ENCODE measurements around the gene PEX10.
A peak's percentile ranks its signal among the peaks of the same experiment; 100 is the strongest.

The PEX10 gene

DNA sequence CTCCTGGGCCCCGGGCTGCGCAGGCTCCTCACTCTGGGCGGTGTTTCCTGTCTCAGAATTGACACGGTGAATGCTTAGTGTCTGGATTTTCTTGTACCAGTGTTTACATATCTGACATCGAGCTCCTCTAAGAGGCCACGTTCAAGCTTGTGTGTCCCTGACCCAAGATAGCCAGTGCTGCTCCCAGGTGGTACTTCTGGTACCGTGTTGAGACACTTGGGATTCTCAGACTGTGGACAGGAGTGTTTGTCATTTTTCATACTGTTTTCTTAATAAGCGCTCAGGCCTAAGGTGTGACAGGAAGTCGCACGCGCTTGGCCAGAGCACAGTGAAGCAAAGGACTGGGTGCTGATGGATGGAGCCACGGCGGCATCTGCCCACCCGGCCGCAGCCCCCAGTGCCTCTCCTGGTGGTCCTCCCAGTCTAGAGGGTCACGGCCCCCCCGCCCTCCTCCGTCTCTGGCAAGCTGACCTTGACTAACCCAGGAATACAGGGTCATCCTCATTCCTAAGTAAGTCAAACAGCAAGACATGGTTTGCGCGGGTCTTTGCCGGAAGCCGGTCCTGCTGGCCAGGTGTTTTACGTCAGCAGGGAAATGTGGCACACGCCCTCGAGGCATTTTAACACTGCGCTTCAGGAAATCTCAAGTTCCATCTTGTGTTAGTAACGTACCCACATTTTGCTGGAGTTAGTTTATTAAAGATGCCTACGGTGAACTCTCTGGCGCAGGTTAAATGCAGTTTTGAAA, 8.0 kb downstream of the PEX10 start:
- DNase-seq = no peak

DNA sequence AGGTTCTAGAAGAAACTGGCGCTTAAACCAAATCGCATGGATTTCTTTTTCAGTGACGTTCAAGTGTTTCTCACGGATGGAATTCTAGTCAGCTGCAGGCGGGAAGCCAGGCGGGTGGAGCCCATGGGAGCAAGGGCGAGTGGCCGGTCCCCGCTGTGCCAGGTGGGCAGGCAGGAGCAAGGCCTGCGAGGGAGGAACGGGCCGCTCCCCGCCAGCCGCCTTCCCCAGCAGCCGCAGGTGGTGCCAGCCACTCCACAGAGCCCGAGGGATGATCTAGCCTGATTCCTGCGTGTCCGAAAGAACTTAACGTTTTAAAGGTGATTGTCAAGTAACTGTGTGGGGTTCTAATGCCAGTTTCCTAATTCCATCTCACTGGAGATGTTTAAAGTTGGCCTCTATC, 9.1 kb downstream of the PEX10 start:
- DNase-seq = no peak

DNA sequence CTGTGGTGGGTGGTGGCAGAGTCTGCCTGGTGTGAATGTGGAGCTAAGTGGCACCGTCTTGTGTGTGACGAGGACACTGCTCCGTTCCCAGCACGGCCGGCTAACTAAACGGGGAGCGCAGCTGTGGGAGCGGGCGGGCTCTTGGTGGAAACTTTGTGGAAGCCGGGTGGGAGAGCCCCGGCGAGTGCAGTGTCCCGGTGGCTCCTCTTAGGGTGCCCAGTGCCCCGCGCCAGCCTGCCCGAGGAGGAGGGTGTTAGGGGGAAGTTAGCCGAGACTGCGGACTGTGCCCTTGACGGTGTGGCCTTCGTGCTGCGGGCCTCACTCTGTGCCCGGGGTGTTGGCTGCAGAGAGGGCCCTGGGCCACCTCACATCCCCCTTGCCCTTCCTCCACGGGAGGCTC, 9.9 kb downstream of the PEX10 start:
- no peak for DNase-seq

GRCh38 chr1:2400950-2401649, 11.3 kb downstream of the PEX10 start:
- DNase-seq = no peak

- no peak for DNase-seq
These were observed 11.8 kb downstream of the PEX10 start for GRCh38 chr1:2400576-2400909.

- no peak for DNase-seq
These were observed 12.3 kb downstream of the PEX10 start for GRCh38 chr1:2399890-2400575.

- DNase-seq = no peak
These were observed 13.5 kb downstream of the PEX10 start for GRCh38 chr1:2398871-2399270.

DNA sequence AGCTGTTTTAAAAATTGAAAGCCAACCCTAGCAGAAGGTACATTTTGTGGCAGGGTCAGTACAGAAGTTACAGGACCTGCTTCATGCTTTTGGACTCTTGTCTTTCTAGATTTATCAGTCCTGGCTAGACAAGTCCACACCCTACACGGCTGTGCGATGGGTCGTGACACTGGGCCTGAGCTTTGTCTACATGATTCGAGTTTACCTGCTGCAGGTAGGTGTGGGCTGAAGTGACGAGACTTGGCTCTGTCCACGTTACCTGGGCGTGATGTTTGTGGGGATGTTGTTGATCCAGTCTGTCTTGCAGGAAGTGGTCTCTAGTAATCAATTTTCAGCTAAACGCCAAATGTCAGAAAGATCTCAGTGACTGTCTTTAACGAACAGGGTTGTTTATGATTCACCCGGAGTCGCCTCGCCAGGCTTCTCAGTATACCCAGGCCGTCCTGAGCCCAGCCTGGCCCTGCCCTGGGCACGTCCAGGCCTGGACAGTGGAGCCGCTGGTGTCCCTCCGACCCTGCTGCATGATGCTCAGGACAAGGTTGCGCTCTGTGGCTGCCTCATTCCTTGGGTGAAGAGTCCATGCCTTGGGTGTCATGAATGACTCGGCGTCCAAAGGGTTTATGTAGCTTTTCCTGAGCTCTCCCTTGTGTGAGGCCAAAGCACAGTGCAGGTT, 15.2 kb downstream of the PEX10 start:
- no peak for DNase-seq

- DNase-seq = no peak
These were observed 15.9 kb downstream of the PEX10 start for GRCh38 chr1:2396476-2396875.

DNA sequence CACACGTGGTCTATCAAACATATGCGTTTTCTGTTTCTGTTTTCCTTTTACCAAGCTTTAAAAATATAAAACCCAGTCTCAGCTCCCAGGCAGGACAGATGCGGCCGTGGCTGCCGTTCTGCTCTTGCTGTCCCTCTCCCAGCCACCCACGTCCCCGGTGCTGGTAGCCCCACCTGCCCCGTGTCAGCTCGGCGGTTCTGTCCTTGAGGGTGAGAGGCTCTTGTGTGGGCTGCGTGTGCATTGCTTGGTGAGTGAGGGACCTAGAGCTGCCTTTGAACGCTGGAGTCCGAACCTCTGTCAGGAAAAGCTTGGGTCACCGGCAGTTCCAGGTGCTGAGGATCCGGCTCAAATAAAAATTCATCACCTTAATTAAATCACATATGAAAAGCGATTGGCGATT, 16.3 kb downstream of the PEX10 start:
- no peak for DNase-seq

GRCh38 chr1:2395245-2395644, 17.1 kb downstream of the PEX10 start:
- DNase-seq = no peak

DNA sequence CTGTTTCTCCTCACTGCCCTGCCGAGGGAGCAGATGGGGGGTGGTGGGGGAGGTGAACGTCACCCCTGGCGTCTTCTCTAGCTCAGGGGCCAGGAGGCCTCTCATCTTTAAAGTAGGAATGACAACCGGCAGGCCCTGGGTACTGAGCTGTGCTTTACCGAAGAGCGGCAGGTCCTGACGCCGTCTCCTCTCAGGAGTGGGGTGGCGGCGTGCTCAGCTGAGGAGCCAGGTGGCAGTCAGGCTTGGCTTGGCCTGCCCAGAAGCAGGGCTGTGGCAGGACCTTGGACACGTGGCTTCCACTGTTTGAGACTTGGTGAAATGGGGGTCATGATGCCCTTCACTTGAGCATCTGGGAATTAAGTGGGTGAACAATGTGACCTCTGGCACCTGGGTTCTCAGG, 17.6 kb downstream of the PEX10 start:
- DNase-seq = no peak

- no peak for DNase-seq
These were observed 18.1 kb downstream of the PEX10 start for GRCh38 chr1:2394220-2394619.

DNA sequence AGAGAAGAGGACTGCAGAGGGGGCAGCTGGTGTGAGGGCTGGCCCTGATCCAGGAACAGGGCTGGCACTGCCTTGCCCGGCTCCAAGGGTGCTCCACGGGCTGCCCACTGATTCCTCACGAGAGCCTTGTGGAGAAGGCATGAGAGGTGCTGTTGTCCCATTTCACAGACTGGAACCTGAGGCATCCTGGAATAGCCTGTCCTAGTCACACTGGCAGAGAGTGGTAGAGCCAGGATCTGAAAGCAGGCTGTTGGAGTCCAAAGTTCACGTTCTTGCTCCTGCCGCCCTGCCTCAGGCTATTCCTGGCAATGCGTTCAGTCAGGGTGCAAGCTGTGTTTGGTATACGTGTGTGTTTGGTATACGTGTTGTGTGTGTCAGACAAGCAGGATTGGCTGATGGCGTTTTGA, 18.9 kb downstream of the PEX10 start:
- no peak for DNase-seq

DNA sequence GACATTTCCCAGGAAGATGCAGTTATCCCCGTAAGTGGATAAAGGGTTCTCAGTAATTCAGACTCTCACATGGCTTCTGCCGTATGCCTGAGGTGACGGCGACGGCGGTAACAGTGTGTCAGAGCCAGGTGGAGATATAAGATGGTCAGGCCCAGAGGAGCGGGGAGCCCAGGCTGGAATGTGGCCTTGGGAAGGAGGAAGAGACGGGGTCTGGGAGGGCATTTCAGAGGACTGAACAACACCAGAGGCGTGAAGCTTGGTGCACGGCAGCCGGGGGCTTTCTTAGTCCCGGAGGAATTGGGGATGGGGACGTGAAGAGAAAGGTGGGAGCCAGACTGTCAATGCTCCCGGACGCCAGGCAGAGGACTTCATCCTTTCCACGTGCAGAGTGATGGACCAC, 19.7 kb downstream of the PEX10 start:
- DNase-seq = no peak

DNA sequence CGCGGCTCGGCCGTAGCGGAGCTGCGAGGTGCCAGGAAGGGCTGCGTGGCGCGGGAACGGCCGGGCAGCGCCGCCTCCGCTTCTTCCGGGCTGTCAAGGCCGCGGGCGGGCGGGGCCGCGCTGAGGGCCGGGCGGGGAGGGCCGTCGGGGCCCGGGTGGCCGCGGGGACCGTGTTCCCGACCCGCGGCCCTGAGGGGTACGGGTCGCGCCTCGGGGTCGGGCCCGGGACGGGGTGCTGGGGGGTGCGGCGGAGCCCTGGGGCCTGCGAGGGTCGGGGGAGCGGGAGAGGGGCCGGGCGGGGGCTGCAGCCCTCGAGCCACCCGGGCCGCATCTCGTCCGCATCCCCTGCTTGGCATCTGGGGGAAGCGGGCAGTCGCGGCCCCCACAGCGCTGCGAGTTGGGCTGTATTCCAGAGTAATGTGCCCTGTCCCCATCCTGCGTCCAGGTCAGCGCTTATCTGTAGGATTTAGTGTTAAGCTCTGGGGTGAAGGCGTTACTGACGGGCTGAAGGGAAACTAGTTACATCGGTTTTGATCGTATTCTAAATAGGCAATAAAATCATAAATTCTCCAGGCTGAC, 20.3 kb downstream of the PEX10 start:
- DNase-seq = no peak

- peak; percentile 98 for DNase-seq
These were observed 21.1 kb downstream of the PEX10 start, which contains the start of the genes MORN1 and RER1 for GRCh38 chr1:2391041-2391930. TSS of gene MORN1 (minus strand) at chr1:2391554. CDS start at chr1:2391533, 21 bp downstream. TSS of gene RER1 (plus strand) at chr1:2391841. CDS start at chr1:2395791, 3,950 bp downstream.

GRCh38 chr1:2389644-2390043, 22.7 kb downstream of the PEX10 start:
- DNase-seq = no peak

GRCh38 chr1:2388004-2388913, 24.1 kb downstream of the PEX10 start:
- DNase-seq = no peak
